Measurements from ENCODE around the gene CLCA4. TPM values are rescaled to one million over a fixed set of nuclear protein-coding genes. Genes with fewer than 3 reads are reported as not detected.

CLCA4 gene
- total and polyA plus RNA-seq, 8 donors, result 0.05 to 0.36 (median 0.23) TPM; not detected in 5

DNA sequence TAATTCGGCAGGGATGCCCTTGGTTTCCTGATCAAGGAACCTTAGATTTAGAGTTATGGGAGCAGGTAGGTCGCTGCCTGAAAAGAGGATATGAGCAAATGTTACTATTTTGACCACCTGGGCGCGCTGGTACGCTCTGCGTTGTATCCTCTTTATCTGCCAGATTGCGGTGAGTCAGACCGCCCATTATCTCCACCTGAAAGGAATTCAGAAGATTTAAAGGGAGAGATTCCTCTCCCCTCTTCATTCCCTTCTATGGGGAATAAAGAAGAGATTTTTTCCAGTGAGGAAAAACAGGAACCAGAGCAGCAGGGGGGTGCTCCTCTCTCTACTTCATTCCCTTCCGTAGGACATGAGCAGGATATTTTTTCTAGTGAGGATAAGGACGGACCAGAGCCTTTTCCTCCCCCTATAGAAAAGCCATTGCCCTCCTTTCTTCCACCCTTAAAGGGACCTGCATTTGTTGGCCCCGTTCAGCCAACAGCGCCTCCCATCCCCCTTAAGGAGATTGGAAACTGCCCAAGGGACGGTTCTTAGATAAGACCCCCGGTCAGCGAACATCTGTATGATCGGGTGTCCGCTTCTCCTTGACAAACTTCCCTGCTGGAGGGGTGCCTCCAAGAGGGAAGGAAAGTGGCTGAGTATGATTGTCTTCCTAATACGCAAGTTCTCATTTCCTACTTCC, 44.0 kb upstream of the CLCA4 start:
- Histone ChIP-seq H3K27ac (peak overlapping the region in 1 of 2 donors; percentile 42), H3K4me3 (peak overlapping the region in 1 of 2 donors; percentile 24), H3K4me1 (peaks cover 0 to 23% of the 10 kb centered on the region in 2 donors), H3K36me3 (no peaks in the 10 kb centered on the region), H3K9me3 (no peaks in the 10 kb centered on the region), H3K27me3 (no peaks in the 10 kb centered on the region)
- peak; percentile 13 for ATAC-seq
- intact Hi-C loops (cut with DNase I), result loop anchor here in 1 of 2 donors (10.0 kb wide), 1 partner anchor 128 kb away; no protein-coding TSS in a partner anchor
- DNase-seq, result no peak
- TF ChIP-seq, protein P1, sequence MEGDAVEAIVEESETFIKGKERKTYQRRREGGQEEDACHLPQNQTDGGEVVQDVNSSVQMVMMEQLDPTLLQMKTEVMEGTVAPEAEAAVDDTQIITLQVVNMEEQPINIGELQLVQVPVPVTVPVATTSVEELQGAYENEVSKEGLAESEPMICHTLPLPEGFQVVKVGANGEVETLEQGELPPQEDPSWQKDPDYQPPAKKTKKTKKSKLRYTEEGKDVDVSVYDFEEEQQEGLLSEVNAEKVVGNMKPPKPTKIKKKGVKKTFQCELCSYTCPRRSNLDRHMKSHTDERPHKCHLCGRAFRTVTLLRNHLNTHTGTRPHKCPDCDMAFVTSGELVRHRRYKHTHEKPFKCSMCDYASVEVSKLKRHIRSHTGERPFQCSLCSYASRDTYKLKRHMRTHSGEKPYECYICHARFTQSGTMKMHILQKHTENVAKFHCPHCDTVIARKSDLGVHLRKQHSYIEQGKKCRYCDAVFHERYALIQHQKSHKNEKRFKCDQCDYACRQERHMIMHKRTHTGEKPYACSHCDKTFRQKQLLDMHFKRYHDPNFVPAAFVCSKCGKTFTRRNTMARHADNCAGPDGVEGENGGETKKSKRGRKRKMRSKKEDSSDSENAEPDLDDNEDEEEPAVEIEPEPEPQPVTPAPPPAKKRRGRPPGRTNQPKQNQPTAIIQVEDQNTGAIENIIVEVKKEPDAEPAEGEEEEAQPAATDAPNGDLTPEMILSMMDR (IDR thresholded peaks at IDR 0.05), result no peak

DNA sequence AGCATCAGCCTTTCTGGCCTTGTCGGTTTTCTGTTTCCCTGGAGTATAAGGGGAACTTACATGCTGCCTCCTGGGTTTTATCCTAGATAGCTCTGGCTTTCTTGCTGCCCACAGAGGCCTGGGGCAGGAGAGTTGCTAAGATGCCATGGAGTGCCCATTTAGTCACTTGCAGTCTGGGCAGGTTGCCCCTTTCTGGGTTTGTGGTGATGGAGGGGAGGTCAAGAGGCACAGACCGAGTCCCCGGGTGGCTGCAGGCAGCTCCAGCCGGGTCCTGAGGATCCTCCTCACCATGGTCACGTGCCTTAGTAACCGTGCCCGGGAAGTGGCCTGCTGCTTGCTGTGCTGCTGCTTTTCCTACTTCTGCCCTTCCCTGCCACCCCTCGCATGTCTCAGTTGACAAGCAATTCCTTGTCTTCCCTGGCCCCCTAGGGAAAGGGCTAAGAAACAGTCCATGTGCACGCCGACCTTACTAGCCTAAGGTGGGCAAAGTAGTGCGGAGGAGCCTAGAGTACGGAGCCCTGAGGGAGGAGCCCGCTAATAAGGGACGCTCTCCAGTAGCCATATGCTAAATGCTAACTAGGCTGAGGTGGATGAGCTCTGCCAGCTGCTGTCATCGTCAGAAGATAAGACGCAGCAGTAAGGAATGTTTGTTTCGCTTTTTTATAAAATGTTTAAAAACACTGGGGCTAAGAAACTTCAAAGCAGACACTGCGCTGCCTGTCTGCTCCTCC, 43.3 kb upstream of the CLCA4 start:
- Histone ChIP-seq H3K36me3 (no peaks in the 10 kb centered on the region), H3K27ac (peak overlapping the region; percentile 42 to 67), H3K27me3 (no peaks in the 10 kb centered on the region), H3K4me1 (peaks cover 0 to 23% of the 10 kb centered on the region in 2 donors), H3K9me3 (no peaks in the 10 kb centered on the region), H3K4me3 (peak overlapping the region; percentile 12 to 24)
- ATAC-seq, result peak; percentile 58
- intact Hi-C loops (cut with DNase I), result loop anchor here in 1 of 2 donors (10.0 kb wide), 1 partner anchor 129 kb away; no protein-coding TSS in a partner anchor
- TF ChIP-seq, protein P1 (IDR thresholded peaks at IDR 0.05), result no peak
- DNase-seq, result peak; percentile 38 to 82 (median 69)

DNA sequence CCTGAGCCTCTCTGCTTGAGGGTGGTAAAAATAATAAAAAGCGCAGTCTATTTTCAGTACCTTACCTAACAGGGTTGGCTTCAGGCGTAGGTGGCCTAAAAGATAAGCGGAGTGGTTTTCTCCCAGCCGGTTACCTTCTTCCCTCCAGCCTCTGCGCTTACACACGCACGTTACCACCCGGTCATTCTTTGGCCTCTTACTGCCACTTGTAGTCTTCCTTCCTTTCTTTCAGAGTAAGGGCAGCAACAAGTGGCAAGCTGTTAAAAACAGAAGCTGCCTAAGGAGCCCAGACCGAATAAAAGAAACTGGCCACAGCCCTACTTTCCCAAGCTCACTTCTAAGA, 42.8 kb upstream of the CLCA4 start:
- peak overlapping the region; percentile 12 to 24 for H3K4me3 ChIP-seq
- DNase-seq (peak in 2 of 4 donors; percentile 45 to 60), ATAC-seq (peak; percentile 72)
- no peaks in the 10 kb centered on the region for H3K27me3 ChIP-seq
- H3K36me3 ChIP-seq, result no peaks in the 10 kb centered on the region
- TF ChIP-seq, protein P1 (IDR thresholded peaks at IDR 0.05), result no peak
- peak overlapping the region; percentile 42 to 67 for H3K27ac ChIP-seq
- H3K9me3 ChIP-seq, result no peaks in the 10 kb centered on the region
- peaks cover 0 to 23% of the 10 kb centered on the region in 2 donors for H3K4me1 ChIP-seq
- intact Hi-C loops (cut with DNase I), result loop anchor here in 1 of 2 donors (10.0 kb wide), 1 partner anchor 129 kb away; no protein-coding TSS in a partner anchor

DNA sequence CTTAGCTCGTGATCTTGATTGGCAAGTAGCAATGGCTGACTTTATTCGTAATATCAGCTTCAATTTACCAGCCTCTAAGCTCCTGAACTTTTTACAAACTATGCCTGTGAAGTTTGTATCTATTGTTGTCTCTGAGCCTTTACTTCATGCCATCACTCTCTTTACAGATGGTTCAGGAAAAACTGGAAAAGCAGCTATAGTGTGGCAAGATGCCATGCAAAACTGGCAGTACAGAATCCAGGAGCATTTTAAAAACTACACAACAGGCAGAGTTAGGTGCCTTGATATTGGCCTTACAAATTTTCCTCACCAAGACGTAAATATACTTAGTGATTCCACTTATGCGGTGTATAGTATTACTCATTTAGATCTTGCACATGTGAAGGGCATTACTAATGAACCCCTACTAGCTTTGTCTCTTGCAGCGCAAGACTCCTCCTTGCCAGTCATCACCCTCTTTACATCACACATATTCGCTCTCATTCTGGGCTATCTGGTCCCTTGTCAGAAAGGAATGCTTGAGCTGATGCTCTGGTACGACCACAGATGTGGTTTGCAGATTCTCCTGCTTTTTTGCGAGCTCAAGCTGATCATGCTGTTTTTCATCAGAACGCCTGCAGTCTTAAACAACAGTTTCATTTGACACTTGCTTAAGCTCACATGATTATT, 41.8 kb upstream of the CLCA4 start:
- TF ChIP-seq, protein P1 (IDR thresholded peaks at IDR 0.05), result no peak
- Histone ChIP-seq H3K4me3 (no peak overlapping the region), H3K36me3 (no peaks in the 10 kb centered on the region), H3K27ac (no peak overlapping the region), H3K27me3 (no peaks in the 10 kb centered on the region), H3K4me1 (peaks cover 0 to 23% of the 10 kb centered on the region in 2 donors), H3K9me3 (no peaks in the 10 kb centered on the region)
- intact Hi-C loops (cut with DNase I), result loop anchor here in 1 of 2 donors (10.0 kb wide), 1 partner anchor 130 kb away; no protein-coding TSS in a partner anchor
- DNase-seq, result peak in 1 of 4 donors; percentile 46
- ATAC-seq, result no peak

All from left lung (tissue), 10 donors.